Measurements from ENCODE around the gene ACADS.

The ACADS gene

DNA sequence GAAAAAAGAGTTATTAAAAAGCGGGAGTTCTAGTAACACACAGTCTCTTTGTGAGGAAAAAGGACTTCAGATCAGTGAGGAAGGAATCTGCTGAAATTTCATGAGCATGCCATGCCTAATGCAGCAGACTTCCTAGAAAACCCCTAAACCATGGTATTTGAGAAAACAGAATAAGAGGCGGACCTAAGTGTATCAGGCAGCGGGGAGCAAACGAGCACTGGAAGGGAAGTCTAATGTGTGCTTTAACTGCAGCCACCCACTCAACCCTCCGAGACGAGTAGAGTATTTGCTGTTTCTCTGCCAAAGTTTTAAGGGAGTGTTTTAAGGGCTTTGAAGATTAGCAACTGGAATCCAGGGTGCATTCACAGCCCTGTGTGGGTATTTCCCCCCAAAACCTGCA lies 36.5 kb downstream of the ACADS start:
- H3K36me3 ChIP-seq (ENCODE audit: control insufficient read depth, insufficient read depth, low read length): peaks cover 34% of the 10 kb centered on the region
- H3K4me1 ChIP-seq (ENCODE audit: control insufficient read depth, insufficient read depth, low read length, poor library complexity, severe bottlenecking): no peaks in the 10 kb centered on the region
- H3K4me3 ChIP-seq (ENCODE audit: insufficient read depth, low read depth, low read length, poor library complexity, severe bottlenecking): no peak overlapping the region
- H3K27me3 ChIP-seq (replicated peaks; ENCODE audit: control insufficient read depth, insufficient read depth, low read length, poor library complexity, severe bottlenecking): no peaks in the 10 kb centered on the region
- no peak for DNase-seq
- no peak overlapping the region for H3K27ac ChIP-seq (ENCODE audit: insufficient read depth, low read length, poor library complexity, severe bottlenecking)
- H3K9me3 ChIP-seq (ENCODE audit: control insufficient read depth, low read length): no peaks in the 10 kb centered on the region

DNA sequence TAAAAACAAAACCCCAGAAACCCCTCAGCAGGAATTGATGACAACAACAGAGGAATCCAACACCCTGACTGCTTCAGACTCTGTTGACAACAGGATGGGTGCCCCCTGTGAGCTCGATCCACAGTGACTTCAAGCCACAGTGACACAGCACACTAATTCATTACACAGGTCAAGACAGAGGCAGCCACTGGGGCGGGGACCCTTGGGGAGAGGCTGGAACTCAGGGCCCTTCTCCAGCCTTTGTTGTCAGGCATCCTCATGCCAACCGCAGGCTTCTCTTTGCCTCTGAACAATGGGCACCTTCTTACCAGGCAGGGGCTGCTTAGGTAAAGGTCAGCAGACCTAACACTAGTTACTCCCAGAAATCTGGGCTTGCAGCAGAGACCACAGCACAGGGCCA lies 37.6 kb downstream of the ACADS start:
- no peaks in the 10 kb centered on the region for H3K4me1 ChIP-seq (ENCODE audit: control insufficient read depth, insufficient read depth, low read length, poor library complexity, severe bottlenecking)
- no peaks in the 10 kb centered on the region for H3K9me3 ChIP-seq (ENCODE audit: control insufficient read depth, low read length)
- no peak overlapping the region for H3K27ac ChIP-seq (ENCODE audit: insufficient read depth, low read length, poor library complexity, severe bottlenecking)
- no peak overlapping the region for H3K4me3 ChIP-seq (ENCODE audit: insufficient read depth, low read depth, low read length, poor library complexity, severe bottlenecking)
- peaks cover 45% of the 10 kb centered on the region for H3K36me3 ChIP-seq (ENCODE audit: control insufficient read depth, insufficient read depth, low read length)
- H3K27me3 ChIP-seq (replicated peaks; ENCODE audit: control insufficient read depth, insufficient read depth, low read length, poor library complexity, severe bottlenecking): no peaks in the 10 kb centered on the region
- no peak for DNase-seq

DNA sequence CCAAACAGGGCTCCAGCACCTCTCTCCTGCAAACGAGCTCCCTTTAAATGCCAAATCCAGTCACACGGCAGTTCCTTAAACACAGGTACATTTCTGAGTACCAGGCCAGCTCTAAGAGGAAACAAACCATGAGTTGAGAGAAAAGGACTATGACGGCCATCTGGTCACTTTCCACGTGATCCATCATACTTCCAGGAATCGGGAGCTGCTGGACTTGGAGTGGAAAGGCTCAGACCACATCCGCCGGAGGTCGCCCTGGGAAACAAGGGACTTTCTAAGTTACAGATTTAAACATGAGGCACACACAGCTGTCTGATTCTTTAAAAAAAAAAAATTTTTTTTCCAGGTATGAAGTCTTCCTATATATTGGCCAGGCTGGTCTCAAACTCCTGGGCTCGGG lies 39.2 kb downstream of the ACADS start:
- Histone ChIP-seq H3K27ac (ENCODE audit: insufficient read depth, low read length, poor library complexity, severe bottlenecking) (no peak overlapping the region), H3K9me3 (ENCODE audit: control insufficient read depth, low read length) (no peaks in the 10 kb centered on the region), H3K4me3 (ENCODE audit: insufficient read depth, low read depth, low read length, poor library complexity, severe bottlenecking) (no peak overlapping the region), H3K27me3 (replicated peaks; ENCODE audit: control insufficient read depth, insufficient read depth, low read length, poor library complexity, severe bottlenecking) (no peaks in the 10 kb centered on the region), H3K36me3 (ENCODE audit: control insufficient read depth, insufficient read depth, low read length) (peaks cover 55% of the 10 kb centered on the region), H3K4me1 (ENCODE audit: control insufficient read depth, insufficient read depth, low read length, poor library complexity, severe bottlenecking) (no peaks in the 10 kb centered on the region)
- DNase-seq: no peak

DNA sequence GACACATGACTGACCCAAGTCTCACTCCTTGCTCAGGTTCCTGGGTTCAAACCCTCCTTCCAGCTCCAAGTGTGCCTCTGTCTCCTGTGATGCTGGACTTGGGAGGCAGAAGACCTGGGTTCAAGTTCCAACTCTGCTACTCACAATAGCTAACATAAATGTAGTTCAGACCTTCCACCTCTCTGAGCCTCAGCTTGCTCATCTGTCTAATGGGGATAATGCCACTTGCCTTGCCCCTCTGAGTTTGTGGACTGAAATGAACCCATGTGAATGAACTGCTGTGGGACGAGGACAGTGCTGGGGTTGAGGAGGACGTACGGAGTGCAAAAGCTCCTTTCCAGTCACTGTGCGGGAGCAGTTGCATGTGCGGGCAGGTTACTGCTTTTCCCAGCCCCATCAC lies 40.9 kb downstream of the ACADS start:
- Histone ChIP-seq H3K9me3 (ENCODE audit: control insufficient read depth, low read length) (no peaks in the 10 kb centered on the region), H3K4me1 (ENCODE audit: control insufficient read depth, insufficient read depth, low read length, poor library complexity, severe bottlenecking) (no peaks in the 10 kb centered on the region), H3K27ac (ENCODE audit: insufficient read depth, low read length, poor library complexity, severe bottlenecking) (no peak overlapping the region), H3K4me3 (ENCODE audit: insufficient read depth, low read depth, low read length, poor library complexity, severe bottlenecking) (no peak overlapping the region), H3K27me3 (replicated peaks; ENCODE audit: control insufficient read depth, insufficient read depth, low read length, poor library complexity, severe bottlenecking) (no peaks in the 10 kb centered on the region), H3K36me3 (ENCODE audit: control insufficient read depth, insufficient read depth, low read length) (peaks cover 64% of the 10 kb centered on the region)
- DNase-seq: no peak

DNA sequence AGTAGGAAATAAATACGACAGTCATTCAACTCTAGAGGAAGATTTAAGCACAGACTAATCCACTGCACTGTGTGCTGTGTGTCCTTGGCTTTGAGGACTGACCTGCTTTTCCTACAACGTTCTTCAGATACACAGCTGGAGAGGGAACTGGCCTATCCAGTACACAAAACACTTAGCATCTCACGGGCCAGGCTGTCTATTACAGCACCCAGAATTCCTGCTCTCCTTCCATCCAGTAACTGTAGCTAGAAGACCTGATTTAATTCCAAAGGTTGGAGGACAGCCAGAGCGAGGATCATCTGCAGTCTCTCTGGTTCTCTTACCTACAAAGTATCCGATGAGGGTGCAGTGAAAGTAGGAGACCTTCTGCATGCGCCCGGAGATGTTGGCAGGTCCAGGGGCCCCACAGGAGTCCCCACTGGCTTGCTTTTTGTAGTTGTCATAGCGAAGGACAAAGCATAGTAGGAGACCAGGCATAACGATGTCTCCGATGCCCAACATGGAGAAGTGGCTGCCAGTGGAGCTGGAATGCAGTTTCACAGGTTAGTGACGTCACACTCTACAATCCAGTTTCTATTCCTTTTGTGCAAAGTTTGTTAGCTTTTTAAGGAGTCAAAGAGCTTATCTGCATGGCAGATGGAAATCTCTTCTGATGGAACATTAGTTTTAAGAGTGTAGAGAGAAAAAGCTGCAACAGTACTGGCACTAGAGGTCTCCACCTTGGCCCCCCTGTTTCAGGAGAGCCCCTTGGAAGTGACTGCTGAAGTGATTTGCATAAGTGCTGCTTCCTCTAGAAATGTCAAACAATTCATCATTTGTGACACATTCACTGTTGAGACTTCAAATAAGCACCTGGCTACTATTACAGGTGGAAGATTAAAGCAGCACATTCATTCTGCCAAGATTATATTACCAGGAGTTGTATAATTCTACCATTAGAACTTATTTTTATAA lies 41.7 kb downstream of the ACADS start:
- H3K9me3 ChIP-seq (ENCODE audit: control insufficient read depth, low read length): no peaks in the 10 kb centered on the region
- H3K36me3 ChIP-seq (ENCODE audit: control insufficient read depth, insufficient read depth, low read length): peaks cover 66% of the 10 kb centered on the region
- no peak for DNase-seq
- no peaks in the 10 kb centered on the region for H3K27me3 ChIP-seq (replicated peaks; ENCODE audit: control insufficient read depth, insufficient read depth, low read length, poor library complexity, severe bottlenecking)
- H3K27ac ChIP-seq (ENCODE audit: insufficient read depth, low read length, poor library complexity, severe bottlenecking): no peak overlapping the region
- H3K4me3 ChIP-seq (ENCODE audit: insufficient read depth, low read depth, low read length, poor library complexity, severe bottlenecking): no peak overlapping the region
- no peaks in the 10 kb centered on the region for H3K4me1 ChIP-seq (ENCODE audit: control insufficient read depth, insufficient read depth, low read length, poor library complexity, severe bottlenecking)

DNA sequence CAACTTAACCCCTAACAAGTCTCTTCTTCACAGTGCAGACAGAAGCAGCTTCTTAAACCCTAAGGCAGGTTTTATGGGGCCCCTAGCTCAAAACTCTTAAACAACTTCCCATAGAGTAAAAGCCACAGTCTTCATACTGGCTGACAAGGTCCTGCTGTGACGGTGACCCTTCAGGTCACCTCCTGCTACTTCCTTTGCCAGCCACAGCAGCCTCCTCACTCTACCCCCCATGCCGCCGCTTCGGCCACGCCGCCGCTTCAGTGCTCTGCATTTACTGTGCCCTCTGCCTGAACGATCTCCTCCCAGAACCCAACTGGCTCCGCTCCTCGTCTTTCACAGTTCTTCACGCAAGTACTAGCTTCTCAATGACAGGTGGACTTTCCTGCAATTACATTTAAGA lies 45.5 kb downstream of the ACADS start:
- no peak for DNase-seq
- H3K9me3 ChIP-seq (ENCODE audit: control insufficient read depth, low read length): no peaks in the 10 kb centered on the region
- no peak overlapping the region for H3K4me3 ChIP-seq (ENCODE audit: insufficient read depth, low read depth, low read length, poor library complexity, severe bottlenecking)
- no peak overlapping the region for H3K27ac ChIP-seq (ENCODE audit: insufficient read depth, low read length, poor library complexity, severe bottlenecking)
- H3K4me1 ChIP-seq (ENCODE audit: control insufficient read depth, insufficient read depth, low read length, poor library complexity, severe bottlenecking): no peaks in the 10 kb centered on the region
- peaks cover 49% of the 10 kb centered on the region for H3K36me3 ChIP-seq (ENCODE audit: control insufficient read depth, insufficient read depth, low read length)
- no peaks in the 10 kb centered on the region for H3K27me3 ChIP-seq (replicated peaks; ENCODE audit: control insufficient read depth, insufficient read depth, low read length, poor library complexity, severe bottlenecking)

DNA sequence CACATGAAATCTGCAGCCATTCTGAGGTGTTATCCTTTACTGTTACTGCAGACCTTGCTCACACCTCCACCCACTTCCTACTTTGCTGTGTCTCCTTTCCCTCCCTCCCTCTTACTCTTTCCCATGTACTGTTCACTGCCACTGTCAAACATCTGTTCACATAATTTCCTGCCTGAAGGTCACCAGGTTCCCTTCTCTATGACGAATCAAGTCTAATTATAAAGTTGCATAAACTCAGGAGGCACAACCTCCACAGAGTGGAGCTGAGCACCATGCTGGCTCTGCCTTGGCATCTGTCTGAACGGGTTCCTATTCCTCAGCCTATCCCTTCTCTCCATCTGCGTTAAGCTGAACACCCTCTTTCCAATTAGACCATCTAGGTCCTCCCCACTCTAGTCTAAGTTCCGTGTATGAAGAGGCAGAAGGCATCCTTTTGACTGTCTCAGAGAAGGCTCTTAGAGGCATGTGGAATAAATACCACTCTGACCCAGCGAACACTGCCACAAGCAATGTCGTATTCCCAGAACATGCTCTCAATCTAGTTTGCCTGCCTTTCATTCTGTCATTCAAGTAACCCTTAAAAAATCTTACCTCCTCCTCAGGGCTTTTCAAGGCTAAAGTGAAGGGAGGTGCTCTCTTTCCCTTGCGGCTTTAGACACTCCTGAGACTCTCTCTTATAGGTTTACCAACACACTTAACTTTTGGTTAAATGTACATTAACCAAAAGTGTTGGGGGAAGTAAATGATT lies 48.7 kb downstream of the ACADS start:
- H3K4me3 ChIP-seq (ENCODE audit: insufficient read depth, low read depth, low read length, poor library complexity, severe bottlenecking): no peak overlapping the region
- no peaks in the 10 kb centered on the region for H3K27me3 ChIP-seq (replicated peaks; ENCODE audit: control insufficient read depth, insufficient read depth, low read length, poor library complexity, severe bottlenecking)
- no peaks in the 10 kb centered on the region for H3K9me3 ChIP-seq (ENCODE audit: control insufficient read depth, low read length)
- DNase-seq: no peak
- no peak overlapping the region for H3K27ac ChIP-seq (ENCODE audit: insufficient read depth, low read length, poor library complexity, severe bottlenecking)
- H3K36me3 ChIP-seq (ENCODE audit: control insufficient read depth, insufficient read depth, low read length): peaks cover 23% of the 10 kb centered on the region
- H3K4me1 ChIP-seq (ENCODE audit: control insufficient read depth, insufficient read depth, low read length, poor library complexity, severe bottlenecking): no peaks in the 10 kb centered on the region

DNA sequence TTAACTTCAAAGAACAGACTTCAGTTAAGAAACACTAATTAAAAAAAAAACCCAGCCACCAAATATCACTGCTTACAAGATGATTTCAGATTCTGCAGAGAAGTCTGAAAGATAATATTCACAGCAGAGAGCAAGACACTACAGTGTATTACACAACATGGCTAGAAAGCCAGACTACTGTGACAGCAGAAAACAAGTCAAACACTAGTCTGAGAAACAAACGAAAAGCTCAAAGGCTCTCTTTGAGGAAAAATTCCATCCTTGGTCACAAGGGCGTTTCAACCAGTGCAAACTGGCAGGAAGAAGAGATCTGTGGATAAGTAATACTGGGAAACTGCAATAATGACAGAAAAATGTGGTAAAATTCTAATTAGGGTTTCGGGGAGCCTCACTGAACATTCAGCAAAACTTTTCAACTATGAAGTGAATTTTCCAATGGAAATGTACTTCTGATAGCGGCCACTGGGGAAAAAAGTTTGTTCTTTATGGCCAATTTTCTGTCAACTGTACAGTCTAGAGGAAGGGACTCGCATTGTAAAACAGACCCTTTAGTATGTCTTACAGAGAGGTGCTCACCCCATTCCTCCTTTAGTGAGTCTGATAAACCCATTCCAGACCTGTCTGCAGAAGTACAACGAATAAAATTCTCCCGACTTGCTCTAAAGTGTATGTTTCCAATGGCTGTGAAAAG lies 50.4 kb downstream of the ACADS start:
- Histone ChIP-seq H3K4me1 (ENCODE audit: control insufficient read depth, insufficient read depth, low read length, poor library complexity, severe bottlenecking) (no peaks in the 10 kb centered on the region), H3K36me3 (ENCODE audit: control insufficient read depth, insufficient read depth, low read length) (peaks cover 20% of the 10 kb centered on the region), H3K9me3 (ENCODE audit: control insufficient read depth, low read length) (no peaks in the 10 kb centered on the region), H3K27ac (ENCODE audit: insufficient read depth, low read length, poor library complexity, severe bottlenecking) (no peak overlapping the region), H3K27me3 (replicated peaks; ENCODE audit: control insufficient read depth, insufficient read depth, low read length, poor library complexity, severe bottlenecking) (no peaks in the 10 kb centered on the region), H3K4me3 (ENCODE audit: insufficient read depth, low read depth, low read length, poor library complexity, severe bottlenecking) (no peak overlapping the region)
- no peak for DNase-seq

DNA sequence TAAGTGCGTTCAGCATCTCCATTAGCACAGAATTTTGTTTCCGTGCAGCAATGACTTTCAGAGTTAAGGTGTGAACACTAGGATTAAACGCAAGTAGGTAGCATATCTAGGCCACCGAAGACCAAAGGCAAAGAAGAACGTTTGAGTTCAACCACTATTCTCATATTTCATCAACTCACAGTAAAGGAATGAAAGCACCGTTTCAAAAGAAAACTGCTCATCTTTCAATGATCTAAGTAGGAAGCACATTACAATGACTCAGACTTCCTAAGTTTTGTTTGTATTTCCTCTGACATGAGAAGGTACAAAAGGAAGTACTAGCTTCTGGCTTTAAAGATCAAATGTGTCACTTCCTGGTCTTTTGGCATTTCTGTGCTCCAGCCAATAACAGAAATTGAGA lies 57.6 kb downstream of the ACADS start:
- DNase-seq: no peak
- peaks cover 17% of the 10 kb centered on the region for H3K36me3 ChIP-seq (ENCODE audit: control insufficient read depth, insufficient read depth, low read length)
- H3K27ac ChIP-seq (ENCODE audit: insufficient read depth, low read length, poor library complexity, severe bottlenecking): no peak overlapping the region

DNA sequence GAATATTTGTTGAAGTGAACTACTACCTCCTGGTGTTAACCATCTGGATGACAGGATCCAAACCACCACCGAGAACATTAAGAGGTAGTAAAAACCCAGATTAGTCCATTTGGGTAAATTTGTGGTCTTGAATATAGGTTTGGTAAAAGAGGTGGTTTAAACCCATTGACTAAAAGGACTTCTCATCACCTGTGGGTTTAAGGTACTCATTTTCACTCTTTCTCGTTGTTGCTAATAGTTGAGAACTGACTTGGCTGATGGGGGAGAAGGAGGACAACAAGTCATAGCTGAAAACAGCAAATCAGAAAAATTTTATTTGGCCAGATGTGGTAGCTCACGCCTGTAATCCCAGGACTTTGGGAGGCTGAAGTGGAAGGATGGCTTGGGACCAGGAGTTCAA lies 59.2 kb downstream of the ACADS start:
- DNase-seq: no peak
- Histone ChIP-seq H3K27me3 (replicated peaks; ENCODE audit: control insufficient read depth, insufficient read depth, low read length, poor library complexity, severe bottlenecking) (no peaks in the 10 kb centered on the region), H3K4me1 (ENCODE audit: control insufficient read depth, insufficient read depth, low read length, poor library complexity, severe bottlenecking) (no peaks in the 10 kb centered on the region), H3K4me3 (ENCODE audit: insufficient read depth, low read depth, low read length, poor library complexity, severe bottlenecking) (no peak overlapping the region), H3K9me3 (ENCODE audit: control insufficient read depth, low read length) (no peaks in the 10 kb centered on the region), H3K36me3 (ENCODE audit: control insufficient read depth, insufficient read depth, low read length) (peaks cover 11% of the 10 kb centered on the region), H3K27ac (ENCODE audit: insufficient read depth, low read length, poor library complexity, severe bottlenecking) (no peak overlapping the region)

More for the DNA sequence above, 57.6 kb downstream of the ACADS start:
- Histone ChIP-seq H3K4me1 (ENCODE audit: control insufficient read depth, insufficient read depth, low read length, poor library complexity, severe bottlenecking) (no peaks in the 10 kb centered on the region), H3K27me3 (replicated peaks; ENCODE audit: control insufficient read depth, insufficient read depth, low read length, poor library complexity, severe bottlenecking) (no peaks in the 10 kb centered on the region), H3K4me3 (ENCODE audit: insufficient read depth, low read depth, low read length, poor library complexity, severe bottlenecking) (no peak overlapping the region), H3K9me3 (ENCODE audit: control insufficient read depth, low read length) (no peaks in the 10 kb centered on the region)

Measured in effector memory CD4-positive, alpha-beta T cell (primary cell).